GM18951 (cell line): ENCODE data around the gene FGFR1OP2.

Source experiments
- POLR2A ChIP-seq: IDR thresholded peaks from 4 replicates; pipeline ENCODE4 v1.6.1; 2011; ENCODE audit warnings: mild to moderate bottlenecking; ENCODE audit not compliant: insufficient read length, insufficient read depth; ENCODE audit errors: extremely low read depth
- in situ Hi-C: fragments of 300-500 bp; cut with MboI; formaldehyde crosslinking; loops from one replicate; pipeline ENCODE4 v1.12.0; 2022; ENCODE audit warnings: low sequenced_read_pairs, mixed read lengths, inconsistent platforms; ENCODE audit not compliant: unreplicated experiment

FGFR1OP2 gene

GRCh38 chr12:26963413-26963812, 25.1 kb downstream of the FGFR1OP2 start:
- in situ Hi-C loops: no loop called here
- no peak for TF ChIP-seq POLR2A

GRCh38 chr12:26966842-26967241, 28.6 kb downstream of the FGFR1OP2 start:
- no peak for TF ChIP-seq POLR2A

GRCh38 chr12:26970136-26970535, 31.9 kb downstream of the FGFR1OP2 start:
- TF ChIP-seq POLR2A: no peak
- in situ Hi-C loops: no loop called here

More at GRCh38 chr12:26966842-26967241, 28.6 kb downstream of the FGFR1OP2 start:
- in situ Hi-C loops: no loop called here

GRCh38 chr12:26971963-26972362, 33.7 kb downstream of the FGFR1OP2 start:
- in situ Hi-C loops: no loop called here
- no peak for TF ChIP-seq POLR2A

GRCh38 chr12:26976687-26977086, 38.4 kb downstream of the FGFR1OP2 start:
- no peak for TF ChIP-seq POLR2A
- in situ Hi-C loops: no loop called here

- no peak for TF ChIP-seq POLR2A
- in situ Hi-C loops: no loop called here
Measured at GRCh38 chr12:26978801-26979200, 40.5 kb downstream of the FGFR1OP2 start.

GRCh38 chr12:26979733-26980132, 41.5 kb downstream of the FGFR1OP2 start:
- in situ Hi-C loops: no loop called here
- TF ChIP-seq POLR2A: no peak

- TF ChIP-seq POLR2A: no peak
Measured at GRCh38 chr12:26982866-26983265, 44.6 kb downstream of the FGFR1OP2 start.

GRCh38 chr12:26987634-26988424, 49.6 kb downstream of the FGFR1OP2 start:
- TF ChIP-seq POLR2A: no peak
- in situ Hi-C loops: no loop called here

More at GRCh38 chr12:26982866-26983265, 44.6 kb downstream of the FGFR1OP2 start:
- in situ Hi-C loops: no loop called here

GRCh38 chr12:26988703-26989102, 50.4 kb downstream of the FGFR1OP2 start:
- in situ Hi-C loops: no loop called here
- TF ChIP-seq POLR2A: no peak

- in situ Hi-C loops: no loop called here
- TF ChIP-seq POLR2A: no peak
Measured at GRCh38 chr12:26989873-26990272, 51.6 kb downstream of the FGFR1OP2 start.

GRCh38 chr12:26991826-26992225, 53.6 kb downstream of the FGFR1OP2 start:
- TF ChIP-seq POLR2A: no peak

GRCh38 chr12:26994109-26994508, 55.8 kb downstream of the FGFR1OP2 start:
- TF ChIP-seq POLR2A: no peak
- in situ Hi-C loops: no loop called here

More at GRCh38 chr12:26991826-26992225, 53.6 kb downstream of the FGFR1OP2 start:
- in situ Hi-C loops: no loop called here

- TF ChIP-seq POLR2A: no peak
- in situ Hi-C loops: no loop called here
Measured at GRCh38 chr12:26995706-26996105, 57.4 kb downstream of the FGFR1OP2 start.
